HTR-8/SVneo (cell line): ENCODE measurements around the gene TTLL7.
A peak's percentile ranks its signal among the peaks of the same experiment; 100 is the strongest.

Experiments used
- DNase-seq: peaks from one replicate; pipeline ENCODE4 v3.0.0; 2011; ENCODE audit warnings: low spot score, mixed read lengths; ENCODE audit not compliant: insufficient read length
- FAIRE-seq: peaks from 2 replicates; lab custom pipeline; 2011; peaks lifted over from hg19 to GRCh38; lab: Jason Lieb, UNC

Gene TTLL7

DNA sequence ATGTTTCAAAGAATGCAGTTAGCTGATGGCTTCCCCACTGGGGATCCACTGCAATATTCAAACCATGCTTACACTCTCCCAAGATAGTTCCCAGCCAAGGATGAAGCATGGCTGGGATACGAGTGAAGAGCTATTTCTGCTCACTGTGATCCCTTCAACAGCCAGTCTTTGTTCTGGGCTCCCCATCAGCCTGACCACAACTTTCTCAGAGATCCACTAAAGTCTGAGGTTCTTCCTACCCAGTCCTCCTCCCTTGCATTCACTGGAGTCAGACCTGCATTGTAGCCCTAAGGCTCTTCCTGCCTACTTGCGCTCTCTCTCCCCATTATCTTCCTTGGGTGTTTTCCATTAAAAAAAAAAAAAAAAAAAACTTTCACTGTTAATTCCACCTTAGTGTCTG, 101.4 kb downstream of the TTLL7 start:
- FAIRE-seq, result no peak
- DNase-seq, result no peak

DNA sequence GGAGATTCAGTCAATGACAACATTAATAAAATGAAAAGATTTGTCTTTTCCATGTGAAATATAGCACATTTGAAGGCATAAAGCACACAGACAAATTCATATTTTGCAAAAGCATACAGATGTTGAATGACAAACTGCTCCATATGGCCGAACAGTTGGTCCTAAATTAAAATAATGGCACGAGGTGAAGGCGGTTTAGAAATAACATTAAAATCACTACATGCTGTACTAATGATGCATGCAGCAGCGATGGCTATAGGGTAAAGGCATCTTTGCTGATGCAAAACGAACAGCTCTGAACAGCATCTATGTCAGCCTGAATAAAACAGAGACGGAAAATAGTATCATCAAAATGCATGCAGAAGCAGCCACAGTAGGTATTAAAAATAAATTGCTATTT, 102.6 kb downstream of the TTLL7 start:
- FAIRE-seq (no peak), DNase-seq (no peak)

DNA sequence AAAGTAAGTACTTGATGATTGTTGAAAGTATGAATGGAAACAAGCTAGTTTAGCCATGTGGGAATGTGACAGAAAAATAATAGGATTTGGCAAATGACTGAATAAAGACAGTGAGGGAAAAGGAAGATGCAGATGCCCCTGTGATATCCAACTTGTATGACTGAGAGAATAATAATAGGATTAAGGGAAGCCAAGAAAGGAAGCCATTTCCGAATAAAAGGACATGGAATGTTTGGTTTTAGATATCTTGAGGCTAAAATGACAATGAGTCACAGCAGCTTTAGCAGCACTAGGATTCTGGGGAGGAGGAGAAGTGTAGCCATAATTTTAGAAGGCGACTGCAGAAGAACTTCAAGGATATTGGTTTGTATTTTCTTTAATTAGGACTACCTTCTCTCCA, 109.2 kb downstream of the TTLL7 start:
- FAIRE-seq, result no peak
- DNase-seq, result no peak

DNA sequence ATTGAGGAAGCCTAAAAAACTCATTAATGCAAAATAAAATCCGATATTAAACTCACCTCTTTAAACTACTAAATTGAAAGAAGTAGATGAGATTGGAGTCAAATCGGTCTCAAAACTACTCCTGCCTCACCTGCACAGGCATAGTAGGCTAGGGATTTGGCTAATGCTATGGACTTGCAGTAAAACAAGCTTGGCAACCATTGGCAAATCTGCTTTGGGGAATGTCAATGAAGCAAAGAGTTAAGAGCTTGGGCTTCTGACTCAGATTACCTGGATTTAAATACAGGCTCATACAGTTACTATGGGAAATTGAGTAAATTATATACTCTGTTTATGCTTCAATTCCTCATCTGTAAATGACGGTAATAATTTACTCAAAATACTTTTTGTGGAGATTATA, 111.4 kb downstream of the TTLL7 start:
- FAIRE-seq, result no peak
- no peak for DNase-seq

DNA sequence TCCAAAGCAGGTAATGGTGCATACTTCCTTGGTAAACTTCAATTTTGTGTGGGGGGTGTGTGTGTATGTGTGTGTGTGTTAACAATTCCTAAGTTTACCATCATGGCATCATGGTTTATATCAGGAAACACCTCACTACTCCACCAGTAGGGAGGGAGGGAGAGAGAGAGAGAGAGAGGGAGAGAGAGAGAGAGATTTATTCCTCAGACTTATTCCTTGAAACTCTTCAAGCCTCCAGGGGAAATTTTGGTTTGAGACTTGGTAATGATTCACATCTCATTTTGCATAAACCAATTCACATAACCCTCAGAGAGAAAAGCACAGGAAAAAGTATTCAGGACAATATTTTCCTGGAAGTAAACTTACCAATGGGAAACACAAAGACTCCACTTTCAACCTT, 115.0 kb downstream of the TTLL7 start:
- no peak for DNase-seq
- FAIRE-seq, result no peak

DNA sequence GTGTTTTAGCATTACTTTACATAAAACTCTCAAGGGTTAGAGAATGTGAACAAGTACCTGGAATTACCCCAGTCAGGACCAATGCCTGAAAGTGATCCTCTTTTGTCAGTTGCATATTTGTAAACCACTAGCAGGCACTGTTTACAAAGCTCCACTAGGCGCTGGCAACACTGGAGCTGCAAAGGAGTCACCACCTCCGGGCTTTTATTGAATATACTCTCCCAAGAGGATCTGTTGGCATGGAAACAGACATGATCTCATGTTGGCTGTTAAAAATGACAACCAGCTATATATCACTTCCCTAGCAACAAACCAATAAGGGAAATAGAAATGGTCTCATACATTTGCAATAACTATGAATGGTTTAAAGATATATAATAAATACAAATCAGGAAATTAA, 116.0 kb downstream of the TTLL7 start:
- DNase-seq (no peak), FAIRE-seq (no peak)

DNA sequence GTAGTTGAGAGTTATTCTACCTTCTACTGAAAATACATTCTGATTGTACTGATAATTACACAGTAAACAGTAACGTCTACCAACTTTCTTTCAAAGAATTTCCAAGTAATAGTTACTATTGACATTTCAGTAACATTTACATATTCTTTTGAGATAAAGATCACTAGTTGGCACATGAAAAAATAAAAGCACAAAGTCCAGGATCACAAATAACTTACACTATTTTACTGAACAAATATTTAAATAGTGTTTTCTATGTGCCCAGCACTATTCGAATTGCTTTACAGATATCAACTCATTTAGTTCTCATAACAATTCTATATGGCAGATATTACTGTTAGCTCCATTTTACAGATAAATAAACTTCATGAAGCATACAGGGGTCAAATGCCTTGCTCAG, 126.4 kb downstream of the TTLL7 start:
- no peak for FAIRE-seq
- no peak for DNase-seq

DNA sequence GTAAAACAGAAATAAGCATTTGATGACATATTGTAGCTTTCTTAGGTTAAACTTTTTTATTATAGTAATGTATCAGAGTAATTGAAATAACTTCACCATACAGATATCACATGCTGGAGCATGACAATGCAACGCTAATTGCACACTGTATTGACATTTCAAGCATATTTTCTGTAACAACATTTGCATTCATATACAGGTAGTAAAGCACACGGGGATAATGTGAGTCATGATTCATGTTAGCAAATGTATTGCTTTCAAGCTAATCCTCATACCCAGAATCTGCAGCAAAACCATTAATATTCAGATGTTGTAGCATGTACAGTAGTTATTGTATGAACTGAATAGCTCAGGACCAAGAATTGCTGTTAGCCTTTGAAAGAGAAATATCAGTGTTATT, 133.9 kb downstream of the TTLL7 start:
- DNase-seq, result no peak
- no peak for FAIRE-seq

DNA sequence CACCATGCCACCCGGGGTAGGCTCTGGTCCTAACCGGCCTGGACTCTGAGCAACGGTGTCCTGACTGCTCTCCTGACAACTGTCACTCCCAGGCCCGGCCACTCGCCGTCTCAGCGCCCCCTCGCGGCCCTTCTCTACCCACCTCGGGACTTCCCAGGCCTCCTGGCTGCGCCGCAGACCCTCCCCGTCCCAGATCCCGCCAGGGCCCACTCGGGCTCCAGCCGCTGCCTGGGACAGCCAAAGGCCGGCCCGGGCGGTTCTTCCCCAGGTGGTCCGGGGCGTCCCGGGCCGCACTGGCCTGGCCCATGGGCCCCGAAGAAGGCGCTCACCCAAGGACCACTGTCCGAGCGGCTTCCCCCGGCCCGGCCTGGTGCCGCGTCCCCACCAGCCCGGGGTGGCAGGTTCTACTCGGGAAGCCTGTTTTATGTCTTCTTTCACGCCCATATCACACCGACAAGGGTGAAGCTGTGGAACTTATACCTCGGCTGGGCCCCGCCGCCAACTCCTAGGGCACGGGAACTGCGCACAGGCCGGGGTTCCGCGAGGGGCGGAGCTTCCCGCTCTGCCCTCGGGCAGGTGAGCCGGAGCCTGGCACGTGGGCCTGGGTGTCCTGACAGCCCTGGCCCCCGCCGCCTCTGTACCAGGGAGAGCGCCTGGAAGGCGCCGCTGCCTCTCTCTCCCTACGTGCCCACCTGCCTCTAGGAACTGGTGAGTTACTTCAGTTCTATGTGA, 138.3 kb downstream of the TTLL7 start:
- DNase-seq (no peak), FAIRE-seq (no peak)

DNA sequence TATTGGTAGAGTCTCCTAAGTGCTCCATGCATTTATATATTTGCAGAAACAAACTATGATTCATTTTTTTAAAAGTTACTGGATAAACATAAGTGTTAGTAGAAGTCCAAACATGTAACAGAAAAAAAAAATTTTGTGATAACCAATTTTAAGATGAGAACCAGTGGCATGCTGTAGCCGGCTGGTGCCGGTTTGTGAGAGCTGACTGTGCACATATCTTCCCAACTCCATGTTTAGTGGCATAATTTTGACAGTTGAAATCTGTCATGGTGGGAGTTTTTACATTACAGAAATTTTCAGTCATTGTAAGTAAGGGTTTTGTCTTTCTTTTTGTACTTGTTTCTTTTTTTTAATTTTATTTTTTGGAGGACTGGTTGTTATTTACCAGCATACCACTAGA, 141.2 kb downstream of the TTLL7 start:
- FAIRE-seq, result no peak

DNA sequence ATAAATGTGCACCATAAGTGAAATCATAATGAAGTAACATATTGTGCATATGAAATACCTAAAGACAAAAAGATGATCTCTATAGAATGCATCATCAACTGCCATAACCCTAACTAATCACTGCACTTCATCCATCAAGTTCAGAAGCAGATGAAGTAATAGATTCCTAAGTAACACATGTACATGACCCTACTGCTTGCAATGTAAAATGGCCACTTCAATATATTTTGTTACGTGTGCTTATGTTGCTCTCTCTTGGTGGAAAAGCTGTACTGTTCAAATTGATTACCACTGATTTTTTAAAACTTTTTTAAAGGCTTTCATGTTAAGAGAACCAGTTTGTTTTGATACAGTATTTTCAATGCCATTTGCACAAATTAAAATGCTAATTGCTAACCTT, 141.8 kb downstream of the TTLL7 start:
- DNase-seq, result peak; percentile 7
- FAIRE-seq, result no peak

More for the DNA sequence above, 141.2 kb downstream of the TTLL7 start:
- DNase-seq, result no peak

DNA sequence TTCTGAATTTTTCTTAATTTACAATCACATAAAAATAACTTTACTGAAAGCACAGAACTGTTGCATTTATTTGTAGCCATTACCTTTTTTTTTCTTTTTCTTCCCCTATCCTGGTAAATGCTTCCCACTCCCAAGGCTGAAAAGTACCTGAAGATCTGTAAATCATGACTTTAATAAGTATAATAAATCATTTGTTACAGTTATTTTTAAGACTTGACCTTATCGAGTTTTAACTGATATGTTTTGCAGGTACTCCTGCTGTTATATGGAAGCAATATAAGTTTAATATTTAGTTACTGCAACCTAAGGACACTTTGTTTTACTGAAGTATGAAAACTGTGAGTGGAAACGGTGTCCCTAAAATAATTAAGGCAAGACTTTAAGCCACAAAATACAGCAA, 142.6 kb downstream of the TTLL7 start:
- no peak for FAIRE-seq
- no peak for DNase-seq

DNA sequence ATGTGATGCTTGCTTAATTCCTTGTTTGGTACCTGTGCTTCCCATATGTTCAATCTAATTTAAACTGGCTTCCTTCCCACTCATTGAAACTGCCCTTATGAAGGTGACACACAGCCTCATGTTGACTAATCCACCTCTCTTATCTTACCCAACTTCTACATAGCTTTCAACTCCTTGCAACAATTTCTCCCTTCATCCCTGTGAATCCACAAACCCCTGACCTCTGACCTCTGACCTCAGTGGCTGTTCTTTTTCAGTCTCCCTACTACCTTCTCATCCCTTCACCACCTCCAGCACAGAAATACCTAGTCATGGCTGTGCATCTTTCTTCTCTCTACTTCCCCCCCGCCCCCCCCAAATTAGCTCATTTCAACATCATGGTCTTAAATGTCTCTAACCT, 144.5 kb downstream of the TTLL7 start:
- FAIRE-seq (no peak), DNase-seq (no peak)

DNA sequence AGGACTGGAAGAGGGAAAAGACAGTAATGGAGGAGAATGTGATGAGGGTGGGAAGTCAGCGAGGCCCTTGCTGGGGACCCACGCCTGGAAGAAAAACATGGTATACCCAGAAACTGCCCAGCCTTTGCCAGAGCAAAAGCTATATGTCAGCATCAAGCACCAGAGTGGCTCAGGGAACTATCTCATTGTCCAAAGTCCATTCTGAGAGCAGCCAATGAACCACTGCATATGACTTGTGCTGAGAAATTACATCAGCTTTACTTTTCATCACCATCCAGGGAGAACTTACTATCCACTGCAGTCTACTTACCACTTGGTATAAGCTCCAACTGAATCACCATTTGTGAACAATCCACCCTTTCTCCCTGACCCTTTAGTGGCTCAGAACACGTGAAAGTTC, 148.1 kb downstream of the TTLL7 start:
- DNase-seq (no peak), FAIRE-seq (no peak)

DNA sequence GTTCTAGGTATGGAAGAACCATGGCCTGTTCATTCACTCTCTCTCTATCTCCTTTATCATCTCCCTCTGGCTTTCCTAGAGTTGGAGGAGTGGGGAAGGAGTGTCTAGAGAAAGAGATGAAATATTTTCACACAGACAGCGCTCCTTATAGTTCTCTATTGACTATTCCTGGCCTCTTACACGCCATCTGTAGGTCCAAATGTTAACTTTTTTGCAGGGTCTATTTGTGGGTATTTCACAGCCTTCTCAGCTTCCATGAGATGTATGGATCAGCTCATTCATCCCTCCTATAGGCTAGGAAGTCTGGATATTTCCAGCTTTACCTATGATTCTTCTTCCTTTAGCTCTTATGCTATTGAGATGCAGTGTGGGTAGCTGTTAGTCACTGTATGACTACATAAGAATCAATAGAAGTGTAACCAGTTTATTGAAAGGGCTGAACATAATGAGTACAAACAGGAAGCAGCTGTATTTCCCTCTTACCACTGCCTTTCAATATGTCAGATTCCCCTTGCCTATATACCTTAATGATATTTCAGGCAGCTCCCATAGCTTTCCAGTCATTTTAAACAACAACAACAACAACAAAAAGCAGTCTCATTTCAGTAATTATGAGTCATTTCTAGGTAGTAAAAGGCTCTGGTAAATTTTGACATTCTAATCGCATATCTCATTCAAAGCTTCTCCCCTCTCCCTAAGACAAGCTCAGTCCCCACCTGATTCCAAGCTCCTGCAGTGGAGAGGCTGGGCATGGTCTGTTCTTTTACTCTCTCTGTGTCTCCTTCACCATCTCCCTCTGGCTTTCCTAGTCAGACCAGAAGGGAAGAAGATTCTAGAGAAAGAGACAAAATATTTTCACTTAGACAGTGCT, 149.5 kb downstream of the TTLL7 start:
- FAIRE-seq (no peak), DNase-seq (no peak)

DNA sequence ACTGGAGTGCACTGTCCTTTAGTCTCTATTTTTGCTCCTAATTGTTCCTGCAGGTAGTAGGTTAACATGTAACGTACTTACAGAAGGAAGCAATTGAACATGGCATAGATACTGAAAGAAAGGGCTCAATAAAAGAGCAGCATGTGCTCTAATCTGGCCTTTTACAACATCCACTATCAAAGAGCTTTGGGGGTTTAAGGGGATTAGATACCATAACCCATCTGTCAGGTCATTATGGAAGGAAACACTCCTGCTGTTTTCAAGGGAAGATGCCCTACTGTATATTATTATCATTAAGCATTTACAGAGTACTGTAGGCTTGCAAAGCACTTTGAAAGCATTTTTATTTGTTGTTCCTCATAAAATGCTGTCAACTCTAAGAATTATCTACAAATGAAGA, 152.8 kb downstream of the TTLL7 start:
- FAIRE-seq (no peak), DNase-seq (no peak)

DNA sequence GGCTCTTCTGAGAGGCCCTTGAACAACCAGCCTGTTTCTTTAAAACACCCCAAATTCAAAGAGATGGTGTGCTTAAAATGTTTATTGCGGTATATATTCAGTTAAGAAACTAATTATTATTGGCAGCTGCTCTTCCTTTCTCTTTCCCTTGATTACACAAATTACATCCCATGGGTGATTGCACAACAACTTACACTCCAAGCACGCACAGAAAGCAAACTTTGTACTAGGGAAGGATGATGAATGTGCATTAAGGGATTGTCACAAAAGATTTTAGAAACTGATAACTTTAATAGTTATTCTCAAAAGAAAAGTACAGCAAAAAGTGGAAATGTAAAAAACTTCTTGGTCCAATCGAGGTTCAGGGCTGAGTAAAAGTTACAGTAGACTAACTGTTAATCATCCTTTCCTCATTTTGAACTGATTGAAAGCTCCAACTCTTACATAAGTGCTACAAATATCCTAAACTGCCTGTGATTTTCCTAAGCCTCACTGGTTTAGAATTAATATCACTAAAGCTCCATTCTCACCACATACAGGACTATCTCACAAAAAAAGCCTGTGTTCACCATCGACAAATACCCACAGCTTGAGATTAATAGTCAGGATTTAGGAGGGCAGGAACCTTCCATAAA, 153.4 kb downstream of the TTLL7 start:
- no peak for FAIRE-seq
- DNase-seq, result no peak

DNA sequence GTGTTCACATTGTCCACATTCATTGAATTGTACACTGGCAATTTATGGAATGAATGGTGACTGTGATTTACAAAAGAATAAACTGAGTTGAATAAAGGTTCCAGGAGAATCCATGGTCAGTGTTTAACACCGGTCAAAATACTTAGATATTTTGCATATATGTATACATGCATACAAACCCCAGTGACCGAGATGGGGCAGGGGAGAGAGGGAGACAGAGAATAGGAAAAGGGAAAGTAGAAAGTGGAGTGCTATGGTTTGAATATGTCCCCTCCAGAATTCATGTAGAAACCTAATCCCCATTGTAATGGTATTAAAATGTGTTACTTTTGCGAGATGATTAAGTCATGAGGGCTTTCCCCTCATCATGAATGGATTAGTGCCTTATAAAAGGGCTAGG, 154.4 kb downstream of the TTLL7 start:
- no peak for DNase-seq
- no peak for FAIRE-seq

DNA sequence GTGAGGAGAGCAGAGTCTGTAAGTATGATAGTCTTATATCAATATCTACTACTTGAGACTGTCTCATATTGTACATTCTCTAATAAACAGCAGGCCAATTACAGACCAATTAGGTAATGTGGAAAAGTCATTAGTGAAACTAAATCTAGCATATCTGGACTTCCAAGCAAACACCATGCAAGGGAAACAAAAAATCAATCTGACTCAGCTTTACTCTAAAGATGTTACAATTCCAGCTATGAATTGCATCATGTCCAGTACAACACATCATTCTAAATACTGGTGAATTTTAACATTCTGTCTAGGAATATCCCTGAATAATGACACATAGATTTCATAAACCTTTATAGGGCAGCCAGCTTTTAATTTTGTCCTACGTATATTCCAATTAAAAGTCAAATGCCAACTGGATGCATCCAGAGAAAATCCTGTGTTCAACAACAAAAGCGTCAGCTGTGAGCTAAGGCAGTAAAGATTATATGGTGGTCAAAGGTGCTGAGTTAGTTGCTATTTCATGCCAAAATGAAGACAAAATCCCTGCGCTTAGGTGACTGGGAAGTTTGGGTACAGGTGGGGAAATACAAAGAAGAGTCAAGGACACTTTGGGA, 159.3 kb downstream of the TTLL7 start:
- no peak for DNase-seq
- no peak for FAIRE-seq

DNA sequence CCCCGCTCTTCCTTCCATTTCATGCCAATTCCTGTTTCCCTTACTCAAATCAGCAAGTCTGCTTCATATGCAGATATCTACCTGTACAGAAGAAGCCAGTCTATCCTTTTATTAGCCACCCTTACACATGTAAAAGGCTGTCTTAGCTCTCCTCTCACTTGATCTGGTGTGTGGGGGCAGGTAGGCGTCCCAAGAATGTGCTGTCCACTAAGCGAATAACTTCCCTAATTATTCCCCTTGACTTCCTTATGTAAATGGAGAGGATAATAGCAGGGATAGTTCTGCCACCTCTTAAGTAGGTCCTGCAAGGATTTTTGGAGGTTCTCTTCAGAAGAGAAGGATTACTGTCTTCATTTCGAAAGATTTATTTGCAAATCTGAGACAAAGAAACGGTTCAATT, 160.4 kb downstream of the TTLL7 start:
- no peak for FAIRE-seq

DNA sequence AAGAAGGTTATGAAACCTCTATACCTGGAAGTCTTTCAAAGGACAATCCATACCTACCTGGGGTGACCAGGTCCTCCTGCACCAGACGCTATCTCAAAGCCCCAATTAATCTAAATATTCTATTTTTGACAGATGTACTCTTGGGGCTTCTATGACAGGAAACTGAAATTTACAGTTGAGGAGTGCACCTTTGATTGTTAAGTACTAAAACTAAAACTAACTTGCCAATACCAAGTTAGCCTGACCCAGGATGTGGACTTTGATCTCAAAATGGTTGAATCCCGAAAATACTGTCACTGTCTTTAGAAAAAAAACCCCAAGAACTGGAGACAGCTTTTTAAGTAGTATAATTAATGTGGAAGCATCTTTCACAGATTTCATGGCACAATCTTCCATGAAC, 162.4 kb downstream of the TTLL7 start:
- FAIRE-seq (no peak), DNase-seq (no peak)

More for the DNA sequence above, 160.4 kb downstream of the TTLL7 start:
- no peak for DNase-seq
